A549 (cell line): Measurements from ENCODE around the gene GFPT1.

Experiments
- BHLHE40 ChIP-seq: IDR thresholded peaks from 2 replicates; pipeline ENCODE4 v1.6.1; 2012; ENCODE audit warnings: low read depth, low read length, inconsistent platforms
- EP300 ChIP-seq, 2 experiments: fragments of >200 bp; sonication (Bioruptor Twin); formaldehyde crosslinking; IDR thresholded peaks; 2 replicates in 1 of 2; 3 replicates in 1 of 2; pipeline ENCODE4 v1.6.1; 2016 to 2017
- JUN ChIP-seq, 2 experiments: fragments of >200 bp; sonication (Bioruptor Twin); formaldehyde crosslinking; IDR thresholded peaks; 2 replicates in 1 of 2; 3 replicates in 1 of 2; pipeline ENCODE4 v1.6.1; 2016 to 2017
- JUNB ChIP-seq: fragments of >200 bp; sonication (Bioruptor Twin); formaldehyde crosslinking; IDR thresholded peaks from 2 replicates; pipeline ENCODE4 v1.6.1; 2016
- KDM5A ChIP-seq: fragments of 200-600 bp; sonication (generic); IDR thresholded peaks from 2 replicates; pipeline ENCODE4 v1.6.1; 2016; ENCODE audit warnings: antibody characterized with exemption, mild to moderate bottlenecking
- POLR2A ChIP-seq: IDR thresholded peaks from 2 replicates; pipeline ENCODE4 v1.6.1; 2012; ENCODE audit warnings: mild to moderate bottlenecking, low read length
- SMC3 ChIP-seq: fragments of >200 bp; sonication (Bioruptor Twin); formaldehyde crosslinking; IDR thresholded peaks from 3 replicates; pipeline ENCODE4 v1.6.1; 2018; ENCODE audit warnings: inconsistent platforms
- TP53 ChIP-seq: fragments of 250-450 bp; sonication (Bioruptor Pico); IDR thresholded peaks from 2 replicates; pipeline ENCODE4 v1.5.0; 2021; ENCODE audit warnings: mild to moderate bottlenecking, moderate library complexity
- TF ChIP-seq, protein P1 (sequence below): fragments of >200 bp; sonication (Bioruptor Twin); formaldehyde crosslinking; IDR thresholded peaks from 3 replicates; pipeline ENCODE4 v1.5.1; 2016
- TF ChIP-seq, protein P2 (sequence below): IDR thresholded peaks from 2 replicates; pipeline ENCODE4 v1.6.1; 2012

DNA sequence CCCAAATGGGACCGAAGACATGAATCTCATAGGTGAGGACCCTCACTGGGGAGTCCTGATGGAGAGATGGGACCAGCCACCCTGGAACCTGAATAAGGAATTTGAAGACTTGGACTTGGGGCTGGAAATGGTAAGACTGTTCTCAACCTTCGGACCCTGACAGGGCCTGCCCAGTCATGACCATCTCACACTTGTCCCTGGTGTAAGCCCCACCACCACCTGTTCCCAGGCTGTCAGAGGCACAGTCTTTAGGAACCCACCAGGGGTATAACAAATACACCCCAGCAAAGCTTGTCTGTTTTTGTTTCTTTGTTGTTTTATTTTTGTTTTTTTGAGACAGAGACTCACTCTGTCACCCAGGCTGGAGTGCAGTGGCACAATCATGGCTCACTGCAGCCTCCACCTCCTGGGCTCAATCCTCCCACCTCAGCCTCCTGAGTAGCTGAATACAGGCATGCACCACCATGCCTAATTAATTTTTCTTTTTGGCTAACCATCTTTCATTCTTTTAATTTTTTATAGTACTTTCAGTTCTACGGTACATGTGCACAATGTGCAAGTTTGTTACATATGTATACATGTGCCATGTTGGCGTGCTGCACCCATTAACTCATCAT, 106.1 kb downstream of the GFPT1 start:
- TF ChIP-seq, protein P1, sequence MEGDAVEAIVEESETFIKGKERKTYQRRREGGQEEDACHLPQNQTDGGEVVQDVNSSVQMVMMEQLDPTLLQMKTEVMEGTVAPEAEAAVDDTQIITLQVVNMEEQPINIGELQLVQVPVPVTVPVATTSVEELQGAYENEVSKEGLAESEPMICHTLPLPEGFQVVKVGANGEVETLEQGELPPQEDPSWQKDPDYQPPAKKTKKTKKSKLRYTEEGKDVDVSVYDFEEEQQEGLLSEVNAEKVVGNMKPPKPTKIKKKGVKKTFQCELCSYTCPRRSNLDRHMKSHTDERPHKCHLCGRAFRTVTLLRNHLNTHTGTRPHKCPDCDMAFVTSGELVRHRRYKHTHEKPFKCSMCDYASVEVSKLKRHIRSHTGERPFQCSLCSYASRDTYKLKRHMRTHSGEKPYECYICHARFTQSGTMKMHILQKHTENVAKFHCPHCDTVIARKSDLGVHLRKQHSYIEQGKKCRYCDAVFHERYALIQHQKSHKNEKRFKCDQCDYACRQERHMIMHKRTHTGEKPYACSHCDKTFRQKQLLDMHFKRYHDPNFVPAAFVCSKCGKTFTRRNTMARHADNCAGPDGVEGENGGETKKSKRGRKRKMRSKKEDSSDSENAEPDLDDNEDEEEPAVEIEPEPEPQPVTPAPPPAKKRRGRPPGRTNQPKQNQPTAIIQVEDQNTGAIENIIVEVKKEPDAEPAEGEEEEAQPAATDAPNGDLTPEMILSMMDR: no peak
- TF ChIP-seq EP300 (IDR thresholded peaks at IDR 0.05) (no peak), POLR2A (no peak), SMC3 (no peak), JUNB (no peak), JUN (IDR thresholded peaks at IDR 0.05) (no peak), BHLHE40 (no peak), TP53 (CRISPR knock-in tag) (no peak), KDM5A (no peak)
- TF ChIP-seq, protein P2, sequence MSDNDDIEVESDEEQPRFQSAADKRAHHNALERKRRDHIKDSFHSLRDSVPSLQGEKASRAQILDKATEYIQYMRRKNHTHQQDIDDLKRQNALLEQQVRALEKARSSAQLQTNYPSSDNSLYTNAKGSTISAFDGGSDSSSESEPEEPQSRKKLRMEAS: no peak
